Loucy (cell line): ENCODE measurements around the gene AFF1.
A peak's percentile ranks its signal among the peaks of the same experiment; 100 is the strongest.

Experiments used
- H2AFZ ChIP-seq: fragments of 200-600 bp; sonication (generic); 2 replicates; pipeline ENCODE4 v1.6.0; 2016; ENCODE audit warnings: antibody characterized with exemption, mild to moderate bottlenecking, low read length, moderate library complexity
- H3F3A ChIP-seq: fragments of 200-600 bp; 2 replicates; pipeline ENCODE4 v1.6.0; 2016; ENCODE audit warnings: antibody characterized with exemption, low read depth, mild to moderate bottlenecking
- H3K27me3 ChIP-seq: fragments of 200-600 bp; sonication (generic); 2 replicates; pipeline ENCODE4 v1.6.1; 2014; ENCODE audit warnings: low read length, mild to moderate bottlenecking; ENCODE audit not compliant: insufficient read depth, poor library complexity, severe bottlenecking
- H3K36me3 ChIP-seq: fragments of 200-600 bp; sonication (generic); 2 replicates; pipeline ENCODE4 v1.6.1; 2016; ENCODE audit warnings: low read length; ENCODE audit not compliant: insufficient read depth
- H3K4me1 ChIP-seq: fragments of 200-600 bp; sonication (generic); 2 replicates; pipeline ENCODE4 v1.5.1; 2014; ENCODE audit warnings: low read length, mild to moderate bottlenecking; ENCODE audit not compliant: insufficient read depth, poor library complexity, severe bottlenecking
- H3K4me2 ChIP-seq: fragments of 200-600 bp; sonication (generic); 2 replicates; pipeline ENCODE4 v1.6.0; 2014; ENCODE audit warnings: antibody characterized with exemption, low read length, low read depth, mild to moderate bottlenecking; ENCODE audit not compliant: poor library complexity, severe bottlenecking
- H3K4me3 ChIP-seq: fragments of 200-600 bp; sonication (generic); 2 replicates; pipeline ENCODE4 v1.5.1; 2014; ENCODE audit warnings: low read length, mild to moderate bottlenecking, mixed read lengths; ENCODE audit not compliant: poor library complexity, severe bottlenecking
- H3K79me2 ChIP-seq: fragments of 200-600 bp; sonication (generic); 2 replicates; pipeline ENCODE4 v1.6.1; 2014; ENCODE audit warnings: low read length; ENCODE audit not compliant: insufficient read depth
- H3K9ac ChIP-seq: fragments of 200-600 bp; sonication (generic); 2 replicates; pipeline ENCODE4 v1.6.0; 2014; ENCODE audit warnings: mild to moderate bottlenecking, low read depth, low read length, moderate library complexity; ENCODE audit not compliant: poor library complexity, severe bottlenecking
- H3K9me2 ChIP-seq: fragments of 200-600 bp; sonication (generic); replicated peaks from 2 replicates; pipeline ENCODE4 v1.6.1; 2016; ENCODE audit warnings: low read depth, low read length, mixed read lengths
- H3K9me3 ChIP-seq: fragments of 200-600 bp; sonication (generic); 2 replicates; pipeline ENCODE4 v1.6.1; 2014; ENCODE audit warnings: mild to moderate bottlenecking, antibody characterized with exemption, low read length, low read depth; ENCODE audit not compliant: insufficient read depth
- H4K20me1 ChIP-seq: fragments of 200-600 bp; sonication (generic); 2 replicates; pipeline ENCODE4 v1.6.0; 2014; ENCODE audit warnings: antibody characterized with exemption, low read length, mild to moderate bottlenecking; ENCODE audit not compliant: insufficient read depth, poor library complexity, severe bottlenecking
- EZH2phosphoT487 ChIP-seq: fragments of 200-600 bp; IDR thresholded peaks from 2 replicates; pipeline ENCODE4 v1.6.1; 2018; ENCODE audit warnings: antibody characterized with exemption, mild to moderate bottlenecking, moderate library complexity, borderline replicate concordance
- TF ChIP-seq, protein P1 (sequence below): fragments of 200-600 bp; sonication (generic); conservative IDR thresholded peaks from 2 replicates; pipeline ENCODE4 v1.5.1; 2014; ENCODE audit warnings: mild to moderate bottlenecking, antibody characterized with exemption, low read length

AFF1 gene

DNA sequence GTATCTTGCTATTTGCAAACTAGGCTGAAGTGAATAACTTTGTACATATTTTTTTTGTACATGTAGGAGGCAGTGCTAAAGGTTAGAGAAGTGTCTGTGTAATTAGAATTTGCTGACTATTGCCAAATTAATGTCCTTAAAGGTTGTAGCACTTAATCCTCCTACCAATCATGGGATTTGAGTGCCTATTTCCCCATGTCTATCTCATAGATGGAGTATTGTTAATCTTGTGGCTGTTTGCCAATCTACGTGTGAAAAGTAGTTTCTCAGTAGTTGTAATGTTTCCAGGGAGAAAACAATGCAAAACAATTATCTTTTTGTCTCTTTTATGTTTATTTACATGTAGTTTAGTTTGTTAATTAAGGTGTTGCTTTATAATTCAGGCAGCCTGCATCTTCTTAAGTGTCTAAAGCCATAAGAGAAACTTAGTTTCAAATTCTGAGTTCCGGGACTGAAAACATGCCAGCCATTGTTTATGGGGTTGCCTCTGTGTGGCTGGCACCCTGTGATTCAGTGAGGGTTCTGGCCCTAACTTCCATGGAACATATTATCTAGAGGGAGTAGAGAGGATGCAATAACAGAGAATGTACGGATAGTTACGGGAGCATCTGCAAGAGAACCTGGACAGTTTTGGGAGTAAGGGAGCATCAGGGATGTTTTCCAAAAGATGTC is 143.2 kb downstream of the AFF1 start:
- Histone ChIP-seq H3K9me3 (no peaks in the 10 kb centered on the region), H2AFZ (no peak overlapping the region), H3K9ac (no peak overlapping the region), H3K4me2 (no peak overlapping the region), H3K4me1 (peaks cover 51% of the 10 kb centered on the region), H4K20me1 (peaks cover 93% of the 10 kb centered on the region), H3K4me3 (no peak overlapping the region), H3K79me2 (peaks cover 93% of the 10 kb centered on the region), H3K27me3 (no peaks in the 10 kb centered on the region), H3K9me2 (no peaks in the 10 kb centered on the region), H3F3A (no peaks in the 10 kb centered on the region), H3K36me3 (no peaks in the 10 kb centered on the region; the same call in 1 of the 2 replicates)
- TF ChIP-seq EZH2phosphoT487: no peak
- TF ChIP-seq, protein P1, sequence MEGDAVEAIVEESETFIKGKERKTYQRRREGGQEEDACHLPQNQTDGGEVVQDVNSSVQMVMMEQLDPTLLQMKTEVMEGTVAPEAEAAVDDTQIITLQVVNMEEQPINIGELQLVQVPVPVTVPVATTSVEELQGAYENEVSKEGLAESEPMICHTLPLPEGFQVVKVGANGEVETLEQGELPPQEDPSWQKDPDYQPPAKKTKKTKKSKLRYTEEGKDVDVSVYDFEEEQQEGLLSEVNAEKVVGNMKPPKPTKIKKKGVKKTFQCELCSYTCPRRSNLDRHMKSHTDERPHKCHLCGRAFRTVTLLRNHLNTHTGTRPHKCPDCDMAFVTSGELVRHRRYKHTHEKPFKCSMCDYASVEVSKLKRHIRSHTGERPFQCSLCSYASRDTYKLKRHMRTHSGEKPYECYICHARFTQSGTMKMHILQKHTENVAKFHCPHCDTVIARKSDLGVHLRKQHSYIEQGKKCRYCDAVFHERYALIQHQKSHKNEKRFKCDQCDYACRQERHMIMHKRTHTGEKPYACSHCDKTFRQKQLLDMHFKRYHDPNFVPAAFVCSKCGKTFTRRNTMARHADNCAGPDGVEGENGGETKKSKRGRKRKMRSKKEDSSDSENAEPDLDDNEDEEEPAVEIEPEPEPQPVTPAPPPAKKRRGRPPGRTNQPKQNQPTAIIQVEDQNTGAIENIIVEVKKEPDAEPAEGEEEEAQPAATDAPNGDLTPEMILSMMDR: no peak

DNA sequence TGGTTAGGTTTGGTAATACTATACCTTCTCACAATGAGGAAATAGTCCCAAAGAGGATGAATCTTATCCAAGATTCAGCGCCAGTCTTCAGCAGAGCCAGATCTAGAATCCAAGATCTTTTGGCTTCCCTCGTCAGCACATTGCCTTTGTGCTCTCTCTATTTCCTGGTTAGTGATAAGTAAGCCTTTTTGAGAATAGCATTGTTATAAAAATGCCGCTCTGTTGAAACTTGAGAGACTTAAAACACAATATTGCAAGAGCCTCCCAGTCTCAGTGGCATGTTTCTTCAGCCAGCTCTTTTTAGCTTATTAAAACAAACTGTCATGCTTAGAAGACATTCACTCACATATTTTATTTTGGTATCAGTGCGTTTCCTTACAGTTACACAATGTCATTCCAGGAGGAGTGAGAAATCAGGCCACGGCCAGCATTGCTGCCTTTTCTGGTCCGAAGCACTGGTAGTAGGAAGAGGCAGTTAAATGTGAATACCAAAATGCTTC is 144.2 kb downstream of the AFF1 start:
- Histone ChIP-seq H3K4me3 (no peak overlapping the region), H4K20me1 (peaks cover 93% of the 10 kb centered on the region), H3K4me1 (peaks cover 45% of the 10 kb centered on the region), H3K9me3 (no peaks in the 10 kb centered on the region), H3K9ac (no peak overlapping the region), H3F3A (no peaks in the 10 kb centered on the region), H3K4me2 (peak overlapping the region; percentile 54), H3K36me3 (peaks cover 2% of the 10 kb centered on the region; the same call in 1 of the 2 replicates), H3K27me3 (no peaks in the 10 kb centered on the region), H2AFZ (no peak overlapping the region), H3K9me2 (no peaks in the 10 kb centered on the region), H3K79me2 (peaks cover 97% of the 10 kb centered on the region)
- no peak for TF ChIP-seq EZH2phosphoT487
- TF ChIP-seq, protein P1: no peak

DNA sequence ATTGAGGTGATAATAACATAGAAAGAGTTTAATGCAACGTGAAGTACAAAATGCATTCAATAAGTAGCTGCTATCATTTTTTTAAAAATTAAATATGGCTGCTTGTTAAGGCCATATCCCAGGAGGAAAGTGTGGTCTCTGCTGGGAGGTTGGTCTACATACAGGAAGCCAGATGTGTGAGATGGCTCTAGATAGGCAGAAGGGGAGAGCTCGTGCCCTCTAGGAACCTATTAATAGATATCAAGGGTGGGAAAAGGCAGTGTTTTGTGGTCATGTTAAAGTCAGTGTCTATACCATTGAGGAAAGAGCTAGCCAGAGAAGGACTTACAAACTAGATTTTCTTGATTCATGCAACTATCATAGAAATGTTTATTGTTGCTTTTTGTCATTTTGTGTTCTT is 145.2 kb downstream of the AFF1 start:
- no peak overlapping the region for H3K9ac ChIP-seq
- no peak overlapping the region for H2AFZ ChIP-seq

More for the DNA sequence above, 145.2 kb downstream of the AFF1 start:
- Histone ChIP-seq H3F3A (no peaks in the 10 kb centered on the region), H3K4me2 (peak overlapping the region; percentile 54), H4K20me1 (peaks cover 89% of the 10 kb centered on the region), H3K27me3 (no peaks in the 10 kb centered on the region), H3K9me3 (no peaks in the 10 kb centered on the region), H3K4me1 (peaks cover 37% of the 10 kb centered on the region), H3K36me3 (peaks cover 9% of the 10 kb centered on the region; the same call in 1 of the 2 replicates), H3K79me2 (peaks cover 94% of the 10 kb centered on the region), H3K4me3 (peak overlapping the region; percentile 5), H3K9me2 (no peaks in the 10 kb centered on the region)
- TF ChIP-seq, protein P1: no peak
- no peak for TF ChIP-seq EZH2phosphoT487
